Activated effector memory CD4-positive, alpha-beta T cell treated with Interleukin-2 at 50 U/mL for 16 hours (primary cell): ENCODE data around the gene PAXIP1.
"Not testable (repeated sequence)": the region's sequence is repeated elsewhere in the genome, so short reads cannot be mapped to it uniquely, and the experiment has no call there.

ENCODE experiments used
- DNase-seq: peaks from one replicate; pipeline ENCODE4 v3.0.0-alpha.2; 2020

PAXIP1 gene

GRCh38 chr7:154934353-154934952, 68.5 kb downstream of the PAXIP1 start:
- not testable (repeated sequence) for DNase-seq

GRCh38 chr7:154931906-154932305, 71.0 kb downstream of the PAXIP1 start:
- no peak for DNase-seq

GRCh38 chr7:154929006-154929726, 73.8 kb downstream of the PAXIP1 start:
- DNase-seq = no peak

GRCh38 chr7:154928136-154929005, 74.6 kb downstream of the PAXIP1 start:
- peak; percentile 41 for DNase-seq

- peak; percentile 55 for DNase-seq
These were observed 75.2 kb downstream of the PAXIP1 start for GRCh38 chr7:154927624-154928125.

- not testable (repeated sequence) for DNase-seq
These were observed 80.5 kb downstream of the PAXIP1 start for GRCh38 chr7:154922472-154922871.

GRCh38 chr7:154919344-154920225, 83.3 kb downstream of the PAXIP1 start:
- DNase-seq = no peak

- no peak for DNase-seq
These were observed 84.2 kb downstream of the PAXIP1 start for GRCh38 chr7:154918741-154919140.

- DNase-seq = no peak
These were observed 84.7 kb downstream of the PAXIP1 start for GRCh38 chr7:154918266-154918665.

GRCh38 chr7:154917808-154918160, 85.1 kb downstream of the PAXIP1 start:
- no peak for DNase-seq

- DNase-seq = no peak
These were observed 85.8 kb downstream of the PAXIP1 start for GRCh38 chr7:154916856-154917807.

GRCh38 chr7:154916381-154916780, 86.5 kb downstream of the PAXIP1 start:
- DNase-seq = no peak

GRCh38 chr7:154915600-154915999, 87.3 kb downstream of the PAXIP1 start:
- no peak for DNase-seq

GRCh38 chr7:154914996-154915380, 87.9 kb downstream of the PAXIP1 start:
- DNase-seq = no peak

GRCh38 chr7:154914308-154914995, 88.5 kb downstream of the PAXIP1 start:
- no peak for DNase-seq

- DNase-seq = peak; percentile 77
These were observed 89.2 kb downstream of the PAXIP1 start for GRCh38 chr7:154913638-154914307.

- DNase-seq = no peak
These were observed 89.9 kb downstream of the PAXIP1 start for GRCh38 chr7:154912871-154913637.

- DNase-seq = no peak
These were observed 91.0 kb downstream of the PAXIP1 start for GRCh38 chr7:154911862-154912455.

- no peak for DNase-seq
These were observed 91.5 kb downstream of the PAXIP1 start for GRCh38 chr7:154911411-154911810.
